Prostate gland (tissue), 2 donors: ENCODE results near the gene WDR18.

Experiments
- CTCF ChIP-seq, 4 experiments: fragments of 200-600 bp in 2 of 4; fragments of 450-650 bp in 2 of 4; sonication (generic) in 2 of 4; IDR thresholded peaks; 1 replicate in 3 of 4; 2 replicates in 1 of 4; pipeline ENCODE4 v1.5.1; 2016 to 2019; ENCODE audit warnings: antibody characterized with exemption in 4 of 4, mild to moderate bottlenecking in 2 of 4, moderate library complexity in 2 of 4
- POLR2A ChIP-seq: fragments of 450-650 bp; IDR thresholded peaks from one replicate; pipeline ENCODE4 v1.6.1; 2016; ENCODE audit warnings: antibody characterized with exemption, mild to moderate bottlenecking
- POLR2AphosphoS5 ChIP-seq: sonication (generic); formaldehyde crosslinking; IDR thresholded peaks from one replicate; pipeline ENCODE4 v1.6.1; 2017; ENCODE audit warnings: antibody characterized with exemption

GRCh38 chr19:947090-947706 lies 36.9 kb upstream of the WDR18 start:
- TF ChIP-seq POLR2AphosphoS5: no peak
- TF ChIP-seq CTCF (IDR thresholded peaks at IDR 0.05): no peak
- TF ChIP-seq POLR2A: no peak
